ENCODE measurements around the gene RPL13.

RPL13 gene

DNA sequence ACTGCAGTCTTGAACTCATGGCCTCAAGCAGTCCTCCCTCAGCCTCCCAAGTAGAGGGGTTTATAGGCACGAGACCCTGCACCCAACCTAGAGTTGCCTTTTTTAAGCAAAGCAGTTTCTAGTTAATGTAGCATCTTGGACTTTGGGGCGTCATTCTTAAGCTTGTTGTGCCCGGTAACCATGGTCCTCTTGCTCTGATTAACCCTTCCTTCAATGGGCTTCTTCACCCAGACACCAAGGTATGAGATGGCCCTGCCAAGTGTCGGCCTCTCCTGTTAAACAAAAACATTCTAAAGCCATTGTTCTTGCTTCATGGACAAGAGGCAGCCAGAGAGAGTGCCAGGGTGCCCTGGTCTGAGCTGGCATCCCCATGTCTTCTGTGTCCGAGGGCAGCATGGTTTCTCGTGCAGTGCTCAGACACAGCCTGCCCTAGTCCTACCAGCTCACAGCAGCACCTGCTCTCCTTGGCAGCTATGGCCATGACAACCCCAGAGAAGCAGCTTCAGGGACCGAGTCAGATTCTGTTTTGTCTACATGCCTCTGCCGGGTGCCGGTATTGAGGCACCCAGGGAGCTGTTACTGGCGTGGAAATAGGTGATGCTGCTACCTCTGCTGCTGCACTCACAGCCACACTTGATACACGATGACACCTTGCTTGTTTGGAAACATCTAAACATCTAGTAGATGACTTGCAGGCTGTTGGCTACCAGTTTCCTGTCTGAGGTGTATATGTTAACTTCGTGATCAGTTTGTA, 3.3 kb downstream of the RPL13 start:
- Histone ChIP-seq H3K9me3 (ENCODE audit: insufficient read depth, low read length) (no peaks in the 10 kb centered on the region), H2AFZ (ENCODE audit: low read depth, low read length, severe bottlenecking) (no peak overlapping the region), H4K20me1 (ENCODE audit: low read depth, low read length) (peaks cover 19% of the 10 kb centered on the region), H3K36me3 (ENCODE audit: low read length) (peaks cover 31% of the 10 kb centered on the region), H3F3A (ENCODE audit: insufficient read depth) (peaks cover 67% of the 10 kb centered on the region), H3K27ac (ENCODE audit: low read depth, low read length) (peak overlapping the region; percentile 21; the same call in 1 of the 2 replicates), H3K27me3 (ENCODE audit: low read length) (no peaks in the 10 kb centered on the region), H3K4me2 (ENCODE audit: low read depth, low read length, poor library complexity, severe bottlenecking) (peak overlapping the region; percentile 62), H3K9ac (ENCODE audit: low read length) (peak overlapping the region; percentile 99; the same call in 1 of the 2 replicates), H3K79me2 (ENCODE audit: insufficient read depth, low read length) (peaks cover 21% of the 10 kb centered on the region), H3K4me3 (ENCODE audit: insufficient read depth, low read length, poor library complexity, severe bottlenecking) (no peak overlapping the region), H3K9me2 (replicated peaks; ENCODE audit: insufficient read depth, low read length) (no peaks in the 10 kb centered on the region)
- TF ChIP-seq, protein P1, sequence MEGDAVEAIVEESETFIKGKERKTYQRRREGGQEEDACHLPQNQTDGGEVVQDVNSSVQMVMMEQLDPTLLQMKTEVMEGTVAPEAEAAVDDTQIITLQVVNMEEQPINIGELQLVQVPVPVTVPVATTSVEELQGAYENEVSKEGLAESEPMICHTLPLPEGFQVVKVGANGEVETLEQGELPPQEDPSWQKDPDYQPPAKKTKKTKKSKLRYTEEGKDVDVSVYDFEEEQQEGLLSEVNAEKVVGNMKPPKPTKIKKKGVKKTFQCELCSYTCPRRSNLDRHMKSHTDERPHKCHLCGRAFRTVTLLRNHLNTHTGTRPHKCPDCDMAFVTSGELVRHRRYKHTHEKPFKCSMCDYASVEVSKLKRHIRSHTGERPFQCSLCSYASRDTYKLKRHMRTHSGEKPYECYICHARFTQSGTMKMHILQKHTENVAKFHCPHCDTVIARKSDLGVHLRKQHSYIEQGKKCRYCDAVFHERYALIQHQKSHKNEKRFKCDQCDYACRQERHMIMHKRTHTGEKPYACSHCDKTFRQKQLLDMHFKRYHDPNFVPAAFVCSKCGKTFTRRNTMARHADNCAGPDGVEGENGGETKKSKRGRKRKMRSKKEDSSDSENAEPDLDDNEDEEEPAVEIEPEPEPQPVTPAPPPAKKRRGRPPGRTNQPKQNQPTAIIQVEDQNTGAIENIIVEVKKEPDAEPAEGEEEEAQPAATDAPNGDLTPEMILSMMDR (IDR thresholded peaks at IDR 0.05; ENCODE audit: insufficient read depth, low read length, poor library complexity, severe bottlenecking): no peak
- TF ChIP-seq EZH2phosphoT487 (conservative IDR thresholded peaks at IDR 0.05; ENCODE audit: low read length): no peak

DNA sequence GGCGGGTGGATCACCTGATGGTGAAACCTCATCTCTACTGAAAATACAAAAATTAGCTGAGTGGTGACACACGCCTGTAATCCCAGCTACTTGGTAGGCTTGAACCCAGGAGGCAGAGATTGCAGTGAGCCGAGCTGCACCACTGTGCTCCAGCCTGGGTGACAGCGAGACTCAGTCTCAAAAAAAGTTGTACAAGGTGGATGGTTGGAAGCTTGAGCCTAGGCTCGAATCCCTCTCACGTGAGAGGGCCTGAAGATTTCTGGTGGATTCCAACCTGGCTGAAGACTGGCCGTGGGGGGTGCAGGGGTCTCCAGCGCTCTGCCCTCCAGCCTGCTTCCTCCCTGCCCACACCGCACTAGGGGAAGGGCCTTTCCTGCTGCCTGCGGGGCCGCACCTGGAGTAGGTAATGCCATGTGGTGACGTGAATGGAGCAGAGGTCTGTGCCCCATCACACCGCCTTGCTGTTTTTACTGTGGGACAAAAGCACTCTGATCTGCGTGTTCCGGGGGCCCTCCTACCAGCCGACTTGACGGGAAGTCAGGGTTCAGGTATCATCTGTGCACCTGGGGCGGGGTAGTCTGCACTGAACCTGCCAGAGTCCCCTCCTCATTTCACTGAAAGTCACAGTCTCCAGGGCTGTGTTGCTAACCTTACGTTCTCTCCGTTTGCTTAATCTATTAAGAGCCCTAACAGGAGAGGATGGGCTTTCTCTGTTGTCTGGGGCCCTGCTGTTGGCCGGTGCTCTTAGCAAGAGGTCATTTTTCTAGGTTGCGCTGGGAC, 4.2 kb downstream of the RPL13 start:
- Histone ChIP-seq H3F3A (ENCODE audit: insufficient read depth) (peaks cover 67% of the 10 kb centered on the region), H3K9ac (ENCODE audit: low read length) (no peak overlapping the region; the same call in 1 of the 2 replicates)

DNA sequence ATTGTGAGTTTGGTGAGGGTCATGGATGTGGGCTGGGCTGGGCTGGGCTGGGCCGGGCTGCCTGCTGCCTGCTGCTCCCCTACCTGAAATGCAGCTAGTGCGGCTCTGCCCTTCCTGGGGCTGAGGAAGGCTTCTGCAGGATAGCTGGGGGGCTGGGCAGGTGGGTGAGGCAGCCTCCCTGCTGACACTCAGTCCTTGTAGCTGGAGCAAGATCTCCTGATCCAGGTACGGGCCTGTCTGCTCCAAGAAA, 4.7 kb downstream of the RPL13 start:
- no peaks in the 10 kb centered on the region for H3K27me3 ChIP-seq (ENCODE audit: low read length)
- peak overlapping the region; percentile 9 for H3K4me2 ChIP-seq (ENCODE audit: low read depth, low read length, poor library complexity, severe bottlenecking)
- no peak overlapping the region for H3K4me3 ChIP-seq (ENCODE audit: insufficient read depth, low read length, poor library complexity, severe bottlenecking)
- peaks cover 67% of the 10 kb centered on the region for H3F3A ChIP-seq (ENCODE audit: insufficient read depth)
- H3K9me3 ChIP-seq (ENCODE audit: insufficient read depth, low read length): no peaks in the 10 kb centered on the region
- no peak overlapping the region for H2AFZ ChIP-seq (ENCODE audit: low read depth, low read length, severe bottlenecking)
- peaks cover 31% of the 10 kb centered on the region for H3K36me3 ChIP-seq (ENCODE audit: low read length)
- no peaks in the 10 kb centered on the region for H3K9me2 ChIP-seq (replicated peaks; ENCODE audit: insufficient read depth, low read length)
- peaks cover 21% of the 10 kb centered on the region for H3K79me2 ChIP-seq (ENCODE audit: insufficient read depth, low read length)
- peak overlapping the region; percentile 27; the same call in 1 of the 2 replicates for H3K27ac ChIP-seq (ENCODE audit: low read depth, low read length)
- TF ChIP-seq, protein P1 (IDR thresholded peaks at IDR 0.05; ENCODE audit: insufficient read depth, low read length, poor library complexity, severe bottlenecking): no peak
- TF ChIP-seq EZH2phosphoT487 (conservative IDR thresholded peaks at IDR 0.05; ENCODE audit: low read length): no peak
- H3K9ac ChIP-seq (ENCODE audit: low read length): peak overlapping the region; percentile 2; the same call in 1 of the 2 replicates
- peaks cover 19% of the 10 kb centered on the region for H4K20me1 ChIP-seq (ENCODE audit: low read depth, low read length)

More for the DNA sequence above, 4.2 kb downstream of the RPL13 start:
- Histone ChIP-seq H3K27ac (ENCODE audit: low read depth, low read length) (peak overlapping the region; percentile 27; the same call in 1 of the 2 replicates), H3K4me2 (ENCODE audit: low read depth, low read length, poor library complexity, severe bottlenecking) (peak overlapping the region; percentile 62), H3K27me3 (ENCODE audit: low read length) (no peaks in the 10 kb centered on the region), H3K36me3 (ENCODE audit: low read length) (peaks cover 31% of the 10 kb centered on the region), H2AFZ (ENCODE audit: low read depth, low read length, severe bottlenecking) (no peak overlapping the region), H3K9me2 (replicated peaks; ENCODE audit: insufficient read depth, low read length) (no peaks in the 10 kb centered on the region), H3K9me3 (ENCODE audit: insufficient read depth, low read length) (no peaks in the 10 kb centered on the region), H3K79me2 (ENCODE audit: insufficient read depth, low read length) (peaks cover 21% of the 10 kb centered on the region), H3K4me3 (ENCODE audit: insufficient read depth, low read length, poor library complexity, severe bottlenecking) (no peak overlapping the region), H4K20me1 (ENCODE audit: low read depth, low read length) (peaks cover 19% of the 10 kb centered on the region)
- TF ChIP-seq, protein P1 (IDR thresholded peaks at IDR 0.05; ENCODE audit: insufficient read depth, low read length, poor library complexity, severe bottlenecking): no peak
- TF ChIP-seq EZH2phosphoT487 (conservative IDR thresholded peaks at IDR 0.05; ENCODE audit: low read length): no peak

Data from SU-DHL-6 (cell line).